GM18868 (cell line): ENCODE measurements around the gene MPO.
A peak's percentile ranks its signal among the peaks of the same experiment; 100 is the strongest.

ENCODE experiments used
- ATAC-seq: cut with Tn5 transposase; IDR thresholded peaks from one replicate; pipeline ENCODE4 v1.9.1; 2021; ENCODE audit warnings: mild to moderate bottlenecking, moderate library complexity; ENCODE audit not compliant: unreplicated experiment

Gene MPO

DNA sequence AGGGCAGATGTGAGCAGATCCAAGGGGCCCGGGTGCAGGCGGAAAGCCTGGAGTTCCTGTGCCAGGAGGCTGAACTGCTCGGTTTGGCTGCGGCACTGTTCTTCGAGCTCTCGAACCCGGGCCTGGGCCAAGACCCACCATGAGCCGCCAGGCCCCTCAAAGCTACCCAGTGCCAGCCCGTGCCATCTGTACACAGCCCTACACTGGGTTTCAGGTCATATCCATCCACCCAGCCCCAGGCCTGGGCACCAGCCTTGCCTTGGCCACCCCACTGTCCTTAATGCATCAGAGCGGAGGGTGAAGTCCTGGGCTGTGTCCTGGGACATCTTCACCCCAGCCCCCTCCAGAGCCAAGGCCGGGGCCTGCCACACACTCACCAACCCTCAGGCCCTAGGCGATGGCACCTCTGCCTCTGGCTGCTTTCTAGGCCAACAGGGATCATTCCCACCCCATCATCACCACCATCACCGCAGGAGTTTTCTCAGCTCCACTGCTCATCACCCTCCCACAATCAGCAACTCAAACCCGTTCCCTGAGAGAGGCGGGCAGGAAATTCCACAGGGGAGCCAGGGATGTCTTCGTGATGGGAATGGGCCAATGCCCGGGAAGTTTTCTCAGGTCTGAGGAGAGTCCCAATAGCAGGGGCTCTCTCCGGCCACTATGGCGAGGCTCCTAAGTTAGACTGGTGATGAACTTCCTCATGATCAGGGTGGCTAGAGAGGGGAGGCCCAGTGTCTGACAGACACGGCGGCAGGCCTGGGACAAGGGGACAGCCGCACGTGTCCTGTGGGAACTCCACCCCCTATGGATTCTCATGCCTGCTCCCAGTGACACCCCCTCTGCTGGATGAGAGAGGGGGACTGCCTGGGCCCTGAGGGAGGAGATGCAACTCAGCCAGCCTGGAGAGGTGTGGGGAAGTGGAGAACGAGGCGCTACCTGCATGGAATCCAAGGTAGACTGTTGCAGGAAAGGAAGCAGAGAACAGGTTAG is 38.7 kb upstream of the MPO start:
- ATAC-seq: no peak

DNA sequence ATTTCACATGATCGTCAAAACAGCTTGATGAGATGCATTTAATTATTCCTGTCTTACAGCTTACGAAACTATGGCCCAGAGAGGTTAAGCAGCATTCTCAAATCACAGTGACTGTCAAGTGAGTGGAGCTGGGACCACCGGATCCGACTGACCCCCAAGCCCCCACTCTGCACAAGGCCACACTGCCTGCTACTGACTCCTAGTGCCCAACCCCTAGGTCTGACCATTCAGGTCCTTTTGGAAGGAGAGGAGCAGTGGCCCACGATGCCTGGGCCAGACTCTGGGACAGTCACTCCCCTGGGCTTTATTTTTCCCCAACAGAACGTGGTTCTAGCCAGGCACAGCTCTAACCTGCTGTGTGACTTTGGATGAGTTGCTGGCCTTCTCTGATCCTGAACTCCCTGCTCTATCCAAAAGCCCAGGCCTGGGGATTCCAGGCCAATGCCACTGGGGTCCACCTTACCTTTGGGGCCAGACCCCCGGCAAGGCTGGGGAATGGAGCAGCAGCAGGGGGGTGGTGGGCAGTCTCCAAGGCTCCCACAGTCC is 38.0 kb upstream of the MPO start:
- ATAC-seq: no peak

DNA sequence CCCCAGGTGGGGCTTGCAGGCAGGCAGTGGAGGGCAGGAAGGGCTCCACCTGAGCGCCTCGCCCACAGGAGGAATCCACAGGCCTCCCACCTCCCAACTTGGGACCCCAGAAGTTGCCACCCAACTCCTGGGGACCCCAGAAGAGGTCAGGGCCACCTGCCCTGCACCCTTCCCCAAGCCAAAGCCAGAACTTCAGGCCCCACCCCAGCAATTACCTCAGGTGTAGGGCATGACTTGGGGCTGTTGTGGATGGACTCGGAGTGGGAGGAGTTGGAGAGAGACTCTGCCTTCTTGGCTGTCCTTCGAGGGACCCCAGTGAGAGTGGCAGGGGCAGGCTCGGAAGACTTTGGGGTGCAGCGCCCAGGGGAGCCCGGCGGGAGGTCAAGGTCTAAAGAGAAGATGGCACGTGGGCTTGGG is 37.3 kb upstream of the MPO start:
- ATAC-seq: no peak

DNA sequence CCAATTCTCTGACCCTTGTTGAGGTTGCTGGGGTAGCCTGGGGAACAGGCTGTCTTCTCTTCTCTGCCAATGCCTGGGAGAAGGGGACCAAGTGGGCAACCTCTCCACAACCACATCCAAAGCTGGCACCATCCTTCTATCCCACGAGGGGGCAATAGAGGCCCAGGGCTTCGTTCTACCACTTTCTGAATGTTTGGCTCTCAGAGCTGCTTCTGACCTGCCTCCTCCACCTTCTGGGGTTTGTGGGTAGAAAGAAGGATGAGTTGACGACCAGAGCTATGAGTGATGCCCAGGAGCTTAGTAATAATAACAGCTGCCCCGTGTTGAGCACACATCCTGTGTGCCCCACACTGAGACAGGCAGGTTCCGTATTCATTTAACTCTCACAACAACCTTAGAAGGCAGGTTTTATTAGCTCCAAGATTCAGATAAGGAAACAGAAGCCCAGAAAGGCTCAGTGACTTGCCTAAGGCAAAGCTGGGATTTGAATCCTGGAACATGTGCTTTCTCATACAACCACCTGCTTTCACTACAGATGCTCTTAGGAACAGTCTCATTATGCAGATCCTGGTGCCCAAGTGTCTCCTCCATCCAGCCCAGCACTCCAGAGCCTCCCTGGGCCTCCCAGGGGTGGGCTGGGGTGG is 36.8 kb upstream of the MPO start:
- ATAC-seq: peak; percentile 73

DNA sequence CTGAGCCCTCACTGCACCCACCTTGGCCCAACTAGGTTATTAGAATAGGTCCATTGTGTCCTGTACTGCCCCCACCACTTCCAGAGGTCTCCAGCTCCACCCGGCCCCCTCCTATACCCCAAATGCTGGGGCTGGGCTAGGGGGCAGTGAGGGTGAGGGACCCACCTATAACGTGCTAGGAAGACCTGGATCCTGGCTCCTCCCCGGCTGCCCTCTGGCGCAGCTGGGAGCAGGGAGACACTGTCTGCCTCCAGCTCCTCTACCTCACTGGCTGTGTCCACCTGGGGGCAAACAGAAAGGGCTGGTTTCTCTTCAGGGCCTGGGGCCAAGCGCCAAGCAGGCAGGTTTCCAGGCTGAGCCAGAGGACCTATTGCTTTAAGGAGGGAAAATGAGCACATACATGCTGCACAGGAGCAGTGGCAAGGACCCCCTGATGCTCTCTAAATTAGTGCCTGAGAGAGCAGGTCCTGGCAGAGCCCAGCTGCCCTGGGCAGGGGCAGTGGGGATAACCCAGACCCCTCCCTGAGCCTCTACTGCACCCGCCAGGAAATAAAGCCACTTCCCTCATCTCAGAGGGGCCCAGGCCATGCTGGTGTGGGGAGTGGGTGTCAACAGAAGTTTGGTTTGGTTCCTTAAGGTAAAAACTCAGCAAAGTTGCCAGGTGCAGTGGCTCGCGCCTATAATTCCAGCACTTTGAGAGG is 35.7 kb upstream of the MPO start:
- no peak for ATAC-seq

DNA sequence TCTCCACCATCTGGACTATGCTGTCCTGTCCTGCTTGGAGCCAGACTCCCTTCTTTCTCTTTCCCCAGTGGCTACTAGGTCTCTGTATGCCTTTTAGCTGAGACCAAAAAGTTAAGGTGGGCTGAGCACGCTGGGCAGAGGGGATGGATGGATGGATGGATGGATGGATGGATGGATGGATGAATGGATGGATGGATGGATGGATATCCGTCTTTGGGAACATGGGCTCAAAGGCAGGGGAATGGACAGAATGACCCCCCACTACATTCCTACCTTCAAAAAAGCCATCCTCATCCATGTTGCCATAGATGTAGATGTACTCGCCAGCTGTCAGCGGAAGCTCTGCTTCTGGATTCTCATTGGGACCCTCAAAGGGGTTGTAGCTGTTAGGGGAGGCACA is 35.0 kb upstream of the MPO start:
- ATAC-seq: no peak

DNA sequence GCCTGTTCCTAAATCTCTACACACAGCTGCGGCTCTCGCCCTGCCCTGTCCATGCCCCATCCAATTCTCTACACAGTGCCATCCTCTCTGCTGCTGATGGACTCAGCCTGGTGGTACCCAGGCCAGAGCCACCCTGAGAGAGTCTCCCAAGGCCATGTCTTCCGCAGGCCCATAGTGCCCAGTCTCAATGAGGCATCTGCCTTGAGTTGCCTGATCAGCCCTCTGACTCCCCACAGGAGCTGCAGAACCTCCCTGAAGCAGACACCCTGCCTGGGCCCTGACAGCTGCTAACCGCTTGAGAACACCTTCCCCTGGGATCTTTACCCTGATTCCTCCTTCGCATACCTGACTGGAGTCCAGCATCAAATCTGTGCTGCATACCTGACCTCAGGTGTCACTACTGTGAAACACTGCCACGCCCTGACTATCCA is 34.6 kb upstream of the MPO start:
- no peak for ATAC-seq

DNA sequence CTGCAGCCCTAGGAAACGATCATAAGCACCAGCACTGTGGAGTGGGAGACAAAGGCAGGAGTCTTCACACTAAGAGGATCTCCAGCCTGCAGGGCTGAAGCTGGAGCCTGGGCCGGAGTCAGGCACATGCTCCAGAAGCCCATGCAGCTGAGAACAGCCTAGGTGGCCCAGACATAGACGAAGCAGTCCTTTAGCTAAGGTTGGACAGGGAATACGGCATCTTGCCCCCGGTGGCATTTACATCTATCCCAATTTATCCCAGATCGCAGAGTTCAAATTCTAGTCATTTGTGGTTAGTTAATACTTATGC is 33.9 kb upstream of the MPO start:
- ATAC-seq: no peak

DNA sequence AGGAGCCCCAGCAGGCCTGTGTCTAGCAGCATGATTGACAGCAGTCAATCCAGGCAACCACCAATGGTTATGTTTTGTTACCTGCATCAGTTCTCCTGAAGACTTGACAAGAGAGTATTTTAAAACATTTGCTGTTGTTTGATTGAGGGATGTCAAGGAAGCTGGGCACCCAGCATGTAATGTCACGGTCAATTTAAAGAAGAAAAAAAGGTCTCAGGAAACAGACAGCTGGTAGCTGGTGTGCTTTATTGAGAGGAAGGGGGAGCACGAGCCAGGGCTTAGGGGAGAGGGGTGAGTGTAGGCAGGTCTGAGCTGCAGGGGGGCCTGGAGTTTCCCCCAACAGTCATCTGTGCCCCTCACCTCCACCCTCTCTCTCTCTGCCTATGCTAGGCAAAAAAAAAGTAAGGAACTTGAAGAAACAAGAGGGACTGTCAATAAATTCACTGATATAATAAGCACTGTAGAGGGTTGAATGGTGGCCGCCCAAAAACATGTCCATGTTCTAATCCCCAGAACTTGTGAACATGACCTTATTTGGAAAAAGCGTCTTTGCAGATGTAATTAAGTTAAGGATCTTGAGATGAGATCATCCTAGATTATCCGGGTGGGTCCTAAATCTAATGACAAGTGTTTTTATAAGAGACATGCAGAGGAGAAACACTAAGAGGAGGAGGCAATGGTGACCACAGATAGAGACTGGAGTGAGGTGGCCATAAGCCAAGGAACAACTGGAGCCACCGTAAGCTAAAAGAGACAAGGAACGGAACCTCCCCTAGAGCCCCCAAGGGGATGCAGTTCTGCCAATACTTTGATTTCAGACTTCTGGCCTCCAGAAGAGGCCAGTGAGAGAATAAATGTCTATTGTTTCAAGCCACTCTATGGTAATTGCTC is 33.3 kb upstream of the MPO start:
- no peak for ATAC-seq

DNA sequence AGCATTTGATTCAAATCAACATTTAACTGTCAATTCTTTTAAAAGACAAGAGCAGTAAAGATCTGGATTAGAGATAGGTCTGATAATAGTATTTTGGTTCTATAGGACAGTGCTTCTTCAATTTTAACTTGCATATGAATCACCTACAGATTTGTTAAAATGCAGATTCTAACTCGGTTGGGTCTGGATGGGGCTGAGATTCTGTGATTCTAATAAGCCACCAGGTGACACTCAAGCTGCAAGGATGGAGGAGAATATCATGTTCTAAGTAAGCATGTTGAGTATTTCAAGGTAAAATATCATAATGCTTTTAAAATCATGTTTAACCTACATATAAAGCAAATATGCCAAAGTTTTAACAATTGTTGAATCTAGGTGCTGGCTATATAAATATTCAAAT is 32.1 kb upstream of the MPO start:
- ATAC-seq: no peak

DNA sequence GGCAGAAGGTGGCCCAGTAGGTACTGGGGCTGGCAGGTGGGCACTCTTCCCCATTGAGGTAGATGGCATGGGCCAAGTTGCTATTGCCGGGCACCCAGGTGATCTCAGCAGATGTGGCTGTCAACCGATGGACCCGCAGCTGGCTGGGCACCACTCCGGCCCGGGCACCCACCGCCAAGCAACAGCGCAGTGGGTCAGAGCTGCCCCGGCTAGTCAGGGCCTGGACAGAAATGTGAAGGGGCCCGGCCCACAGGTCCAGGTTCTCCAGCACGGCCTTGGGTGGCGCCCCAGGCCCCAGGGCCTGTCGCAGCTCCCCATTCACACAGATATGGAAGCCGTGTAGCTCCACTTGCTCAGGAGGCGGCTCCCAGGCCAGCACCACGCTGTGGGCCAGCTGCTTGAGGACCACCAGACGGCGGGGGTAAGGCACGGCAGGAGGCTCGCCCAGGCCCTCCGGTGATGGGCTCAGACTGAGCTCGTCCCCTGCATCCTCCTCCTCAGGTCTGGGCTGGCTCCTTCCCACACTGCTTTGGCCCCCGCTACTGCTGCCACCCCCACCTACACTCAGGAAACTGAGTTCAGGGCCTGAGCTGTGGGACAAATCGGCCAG is 31.4 kb upstream of the MPO start:
- no peak for ATAC-seq

DNA sequence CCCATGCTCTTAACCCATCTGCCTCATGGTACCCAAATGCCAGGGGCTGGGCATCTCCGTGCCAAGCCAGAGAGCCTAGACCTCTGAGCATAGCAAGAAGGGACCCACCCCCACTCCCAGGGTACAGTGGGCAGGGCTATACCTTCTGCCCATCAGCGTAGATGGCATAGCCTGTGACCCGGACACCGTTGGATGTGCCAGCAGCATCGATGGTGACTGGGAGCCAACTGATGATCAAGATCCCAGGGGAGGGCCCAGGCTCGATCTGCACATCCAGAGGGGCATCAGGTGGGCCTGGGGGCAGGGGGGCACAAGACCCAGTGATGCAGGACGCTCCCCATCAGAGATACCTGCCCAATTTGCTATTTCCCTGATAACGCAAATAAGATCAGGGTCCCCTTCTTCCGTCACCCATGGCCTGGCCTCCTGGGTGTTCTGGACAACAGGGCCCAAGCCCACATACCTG is 30.7 kb upstream of the MPO start:
- ATAC-seq: no peak

DNA sequence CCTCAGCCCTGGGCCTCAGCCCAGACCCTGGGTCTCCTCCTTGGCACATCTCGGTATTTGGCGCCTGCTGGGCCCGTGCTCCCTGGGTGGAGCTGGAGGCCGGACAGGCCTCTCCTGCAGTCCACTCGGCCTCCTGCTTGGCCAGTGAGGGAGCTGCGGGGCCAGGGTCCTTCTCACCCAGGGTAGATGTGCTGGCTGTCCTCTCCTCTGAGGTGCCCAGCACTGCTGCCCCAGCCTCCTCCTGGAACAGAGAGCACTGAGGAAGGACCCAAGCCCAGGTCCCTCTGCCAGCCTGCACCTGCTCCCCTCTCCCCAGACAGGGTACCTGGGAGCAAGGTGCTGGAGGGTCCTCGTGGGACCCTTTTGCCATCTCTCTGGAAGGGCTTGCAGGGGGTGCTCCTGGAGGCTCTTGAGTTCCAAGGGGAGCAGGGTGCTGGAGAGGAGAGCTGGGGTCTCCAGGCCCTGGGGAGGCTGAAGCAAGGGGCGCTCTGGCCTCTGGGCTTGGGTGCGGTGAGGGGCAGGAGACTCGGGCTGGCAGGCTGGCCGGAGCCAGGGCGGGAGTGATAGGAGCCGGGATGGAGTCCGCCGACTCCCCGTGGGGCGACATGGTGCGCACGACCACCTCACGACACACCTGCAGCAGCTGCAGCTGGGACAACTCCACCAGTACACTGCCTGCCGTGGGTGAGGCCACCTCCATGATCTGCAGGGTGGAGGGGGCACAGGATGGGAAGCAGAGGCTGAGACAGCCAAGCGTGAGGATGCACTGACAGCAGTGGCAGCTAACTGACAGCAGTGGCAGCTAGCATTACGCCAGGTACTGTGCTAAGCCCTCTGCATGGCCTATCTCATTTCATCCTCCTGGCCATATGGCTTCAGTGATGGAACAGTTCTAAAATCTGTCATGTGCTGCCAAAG is 30.0 kb upstream of the MPO start:
- no peak for ATAC-seq

DNA sequence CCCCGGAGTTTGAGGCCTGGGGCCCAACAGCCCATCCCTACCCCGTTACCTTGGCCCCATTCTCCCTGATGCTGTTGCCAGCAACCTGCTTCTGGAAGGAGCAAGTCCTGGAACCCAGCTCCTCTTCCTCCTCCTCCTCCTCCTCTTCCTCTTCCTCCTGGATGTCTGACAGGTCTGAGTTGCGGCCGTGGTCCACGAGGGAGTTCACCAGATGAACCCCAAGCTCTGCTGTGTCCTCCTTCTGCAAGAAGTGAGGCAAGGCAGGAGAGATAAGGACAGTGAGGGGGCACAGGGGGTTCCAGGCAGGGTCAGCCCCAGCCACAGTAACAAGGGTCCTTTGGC is 29.2 kb upstream of the MPO start:
- no peak for ATAC-seq

DNA sequence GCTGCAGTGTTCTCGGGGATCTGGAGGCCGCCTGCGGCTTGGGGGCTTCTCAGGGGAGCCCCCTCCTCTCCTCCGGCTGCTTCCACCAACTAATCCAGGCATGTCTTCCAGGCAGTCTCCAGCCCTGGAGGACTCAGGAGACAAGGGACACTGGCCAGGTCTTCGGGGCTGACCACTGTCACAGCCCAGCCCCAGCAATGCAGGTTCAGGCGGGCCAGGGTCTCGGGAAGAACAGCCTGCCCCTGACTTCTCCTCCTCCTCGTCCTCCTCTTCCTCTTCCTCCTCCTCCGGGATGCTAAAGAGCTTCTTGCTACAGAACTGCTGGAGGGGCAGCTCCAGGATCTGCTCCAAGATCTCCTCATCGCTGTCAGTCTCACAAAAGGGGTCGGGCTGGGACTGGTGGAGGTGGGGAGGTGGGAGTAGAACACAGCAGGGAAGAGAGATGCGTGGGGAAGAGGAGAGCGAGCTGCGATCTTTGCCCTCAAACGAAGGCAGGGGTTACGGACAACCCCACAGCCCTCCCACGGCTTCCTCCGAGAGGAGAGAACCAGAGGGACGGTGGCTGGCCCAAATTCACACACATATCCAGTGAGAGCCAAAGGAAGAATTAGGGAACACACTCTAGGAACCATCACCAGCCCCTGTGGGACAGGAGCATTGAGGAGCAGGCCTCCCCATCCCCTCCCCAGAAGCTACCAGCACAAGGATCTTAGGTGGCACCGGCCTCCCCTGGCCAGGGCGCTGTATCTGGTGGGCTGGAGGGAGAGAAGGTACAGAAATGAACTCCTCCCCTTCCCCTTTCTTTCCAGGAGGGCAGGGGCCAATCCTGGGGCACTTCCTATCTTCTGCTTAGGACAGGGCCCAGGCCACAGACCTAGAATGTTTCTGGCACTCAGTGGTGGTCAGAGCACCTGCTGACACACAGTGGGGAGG is 28.5 kb upstream of the MPO start:
- no peak for ATAC-seq

DNA sequence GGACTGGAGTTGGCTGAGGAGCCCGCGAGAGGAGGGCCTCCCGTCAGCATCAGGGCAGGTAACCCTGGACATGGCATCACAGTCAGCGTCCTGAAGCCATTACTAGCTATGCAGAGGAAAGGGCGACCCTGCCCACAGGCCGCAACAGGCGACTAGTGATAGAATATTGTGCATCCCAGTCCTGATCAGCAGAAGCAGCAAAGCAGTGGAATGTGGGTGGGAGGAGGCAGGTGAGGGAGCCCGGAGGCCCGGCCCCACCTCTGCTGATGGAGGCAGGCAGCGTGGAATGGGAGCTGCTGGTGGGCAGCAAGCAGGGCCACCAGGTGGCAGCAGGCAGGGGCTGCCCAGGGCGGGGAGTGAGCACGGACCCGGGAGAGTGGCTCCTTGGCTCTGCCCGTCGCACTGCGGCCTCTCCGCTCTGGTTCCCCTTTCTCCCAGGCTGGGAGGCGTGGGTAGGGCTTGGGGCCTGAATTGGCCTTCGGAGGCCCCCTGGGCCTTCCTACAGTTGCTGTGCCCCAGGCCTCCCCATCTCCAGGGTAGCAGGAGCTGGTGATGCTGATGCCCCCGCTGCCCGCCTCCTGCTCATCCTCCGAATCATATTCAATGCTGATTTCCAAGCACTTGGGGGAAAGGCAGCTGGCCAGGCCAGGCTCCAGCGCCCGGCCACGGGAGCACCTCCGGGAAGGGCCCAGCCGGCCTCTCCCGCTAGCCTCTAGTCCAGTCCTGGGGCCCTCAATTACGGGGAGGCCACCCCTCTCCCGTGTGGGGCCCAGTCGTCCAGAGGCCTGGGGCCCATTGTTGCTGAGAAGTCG is 27.6 kb upstream of the MPO start:
- no peak for ATAC-seq
